GM19324 (cell line): Measurements from ENCODE around the gene INPP5A.
"Not testable (repeated sequence)": the region's sequence is repeated elsewhere in the genome, so short reads cannot be mapped to it uniquely, and the experiment has no call there.

Source experiments
- ATAC-seq: cut with Tn5 transposase; IDR thresholded peaks from one replicate; pipeline ENCODE4 v1.9.1; 2021; ENCODE audit warnings: mild to moderate bottlenecking, moderate library complexity; ENCODE audit not compliant: unreplicated experiment, low FRiP score

The INPP5A gene

GRCh38 chr10:132503581-132504421 lies 33.8 kb upstream of the INPP5A start:
- no peak for ATAC-seq

- no peak for ATAC-seq
These were observed 32.9 kb upstream of the INPP5A start for GRCh38 chr10:132504501-132505272.

- ATAC-seq, result not testable (repeated sequence)
These were observed 32.0 kb upstream of the INPP5A start for GRCh38 chr10:132505546-132505945.

- no peak for ATAC-seq
These were observed 30.7 kb upstream of the INPP5A start for GRCh38 chr10:132506711-132507408.

GRCh38 chr10:132507409-132507955 lies 30.1 kb upstream of the INPP5A start:
- no peak for ATAC-seq

- no peak for ATAC-seq
These were observed 29.6 kb upstream of the INPP5A start for GRCh38 chr10:132507956-132508490.

- ATAC-seq, result no peak
These were observed 28.8 kb upstream of the INPP5A start for GRCh38 chr10:132508581-132509443.

GRCh38 chr10:132509506-132510173 lies 27.9 kb upstream of the INPP5A start:
- no peak for ATAC-seq

GRCh38 chr10:132510174-132510611 lies 27.4 kb upstream of the INPP5A start:
- ATAC-seq, result no peak

- ATAC-seq, result no peak
These were observed 26.2 kb upstream of the INPP5A start for GRCh38 chr10:132511121-132512051.

- no peak for ATAC-seq
These were observed 25.5 kb upstream of the INPP5A start for GRCh38 chr10:132512052-132512442.

GRCh38 chr10:132512693-132513345 lies 24.8 kb upstream of the INPP5A start:
- no peak for ATAC-seq

GRCh38 chr10:132514821-132515520 lies 22.6 kb upstream of the INPP5A start:
- no peak for ATAC-seq

GRCh38 chr10:132515811-132516726 lies 21.5 kb upstream of the INPP5A start:
- ATAC-seq, result no peak

GRCh38 chr10:132516771-132517725 lies 20.5 kb upstream of the INPP5A start:
- no peak for ATAC-seq
